H1 (cell line): Measurements from ENCODE around the gene NAT8L. TPM values are rescaled to one million over a fixed set of nuclear protein-coding genes. Genes with fewer than 3 reads are reported as not detected.

Source experiments
- SP2 ChIP-seq: IDR thresholded peaks from 2 replicates; pipeline ENCODE4 v1.6.1; 2012; ENCODE audit warnings: mild to moderate bottlenecking, low read length, inconsistent platforms
- TBP ChIP-seq: IDR thresholded peaks from 2 replicates; pipeline ENCODE4 v1.6.1; 2011; ENCODE audit warnings: low read depth, low read length, improper control_type of control experiment
- polyA plus RNA-seq, 7 experiments: library from polyadenylated mRNA; depleted of rRNA in 3 of 7; stranded (reverse) in 5 of 7; unstranded in 2 of 7; fragments of >200 nt in 5 of 7; fragments of 200-250 nt in 2 of 7; gene quantifications; 1 replicate in 5 of 7; 2 replicates in 1 of 7; 4 replicates in 1 of 7; pipeline versions ENCODE4 v1.2.1 to v1.2.3, GENCODE V29; 2011 to 2013; ENCODE audit warnings: missing spikeins in 2 of 7, mixed read lengths in 2 of 7
- total RNA-seq: library from RNA; stranded (reverse); fragmentation: NEBNext Ultra II Directional; extraction: Animal tissue kit (Norgen Biotek cat#: 25700); gene quantifications from 2 replicates; pipeline ENCODE4 v1.2.1, GENCODE V29; 2021

NAT8L gene
- total and polyA plus RNA-seq, 2 of the 8 experiments (the other 6 are each of a cell fraction or from before 2014, with no cell fraction given), result 10.8 TPM

DNA sequence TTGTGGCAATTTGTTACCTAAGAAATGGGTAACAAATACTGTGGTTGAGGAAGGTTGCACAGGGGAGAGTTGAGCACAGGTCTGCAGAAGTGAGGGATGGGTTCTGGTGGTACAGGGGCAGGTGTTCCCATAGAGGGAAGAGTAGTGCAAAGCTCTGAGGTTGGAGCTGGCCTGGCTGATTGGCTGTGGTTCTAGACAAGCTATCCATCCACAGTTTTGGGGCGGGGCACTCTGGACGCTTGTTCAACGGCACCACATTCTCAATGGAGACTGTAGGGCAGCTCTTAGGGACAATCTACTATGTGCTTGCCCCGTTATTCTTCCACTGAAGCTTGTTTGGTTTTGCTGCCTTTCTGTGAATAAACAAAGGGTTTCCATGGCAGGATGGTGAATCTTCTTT is 35.4 kb downstream of the NAT8L start (continued):
- TF ChIP-seq TBP, result no peak
- TF ChIP-seq SP2, result no peak
